H1 (cell line): ENCODE measurements around the gene ASF1A. TPM values are rescaled to one million over a fixed set of nuclear protein-coding genes. Genes with fewer than 3 reads are reported as not detected.

Experiments used
- CTCF ChIA-PET: fragments of 300-600 bp; sonication (Branson Sonifier 250); formaldehyde crosslinking; loops from one replicate; lab custom pipeline; 2021; ENCODE audit not compliant: partially characterized antibody; lab: Charles Lee
- POLR2A ChIA-PET: fragments of 300-600 bp; sonication (Branson Sonifier 250); formaldehyde crosslinking; loops from one replicate; lab custom pipeline; 2021; ENCODE audit warnings: inconsistent platforms; ENCODE audit not compliant: partially characterized antibody; lab: Charles Lee
- DNase-seq, 2 experiments: peaks; one replicate each; pipeline versions ENCODE4 v3.0.0 to v3.0.0-alpha.2; 2010 to 2022; ENCODE audit warnings: low spot score in 2 of 2, low read depth in 1 of 2, mixed read lengths in 1 of 2
- FAIRE-seq: peaks from 2 replicates; lab custom pipeline; 2011; peaks lifted over from hg19 to GRCh38; lab: Jason Lieb, UNC
- H2AFZ ChIP-seq: 2 replicates; pipeline ENCODE4 v1.8.1; 2012; ENCODE audit warnings: low read length, inconsistent platforms
- H2AK5ac ChIP-seq: 2 replicates; pipeline ENCODE4 v1.6.1; 2013; ENCODE audit warnings: low read depth, low read length
- H2BK120ac ChIP-seq: replicated peaks from 2 replicates; pipeline ENCODE3; 2013; ENCODE audit warnings: low read depth, low read length, inconsistent platforms
- H2BK12ac ChIP-seq: 2 replicates; pipeline ENCODE4 v1.6.1; 2013; ENCODE audit warnings: low read depth, low read length
- H2BK15ac ChIP-seq: 2 replicates; pipeline ENCODE4 v1.6.1; 2013; ENCODE audit warnings: low read length
- H2BK20ac ChIP-seq: 2 replicates; pipeline ENCODE4 v1.6.1; 2013; ENCODE audit warnings: low read length
- H2BK5ac ChIP-seq: 2 replicates; pipeline ENCODE4 v1.6.1; 2013; ENCODE audit warnings: low read depth, low read length
- H3K14ac ChIP-seq: 2 replicates; pipeline ENCODE4 v1.6.1; 2013; ENCODE audit warnings: inconsistent platforms; ENCODE audit not compliant: insufficient read length
- H3K18ac ChIP-seq: 2 replicates; pipeline ENCODE4 v1.6.1; 2013; ENCODE audit warnings: low read length; ENCODE audit errors: extremely low read depth
- H3K23ac ChIP-seq: 2 replicates; pipeline ENCODE4 v1.6.1; 2013; ENCODE audit warnings: inconsistent platforms; ENCODE audit not compliant: insufficient read length
- H3K23me2 ChIP-seq: 2 replicates; pipeline ENCODE4 v1.6.1; 2013; ENCODE audit warnings: low read depth, low read length
- H3K27ac ChIP-seq: 2 replicates; pipeline ENCODE4 v1.6.1; 2011; ENCODE audit warnings: low read depth, low read length, inconsistent platforms
- H3K27me3 ChIP-seq, 4 experiments: replicated peaks in 1 of 4; 1 replicate in 1 of 4; 2 replicates in 3 of 4; pipeline versions ENCODE4 v1.6.1 to v1.8.1; 2011 to 2013; ENCODE audit warnings: low read length in 3 of 4, mild to moderate bottlenecking in 3 of 4, inconsistent platforms in 2 of 4, mixed read lengths in 2 of 4, moderate library complexity in 1 of 4; ENCODE audit not compliant: control insufficient read depth in 3 of 4, insufficient read depth in 3 of 4; ENCODE audit errors: extremely low read depth in 1 of 4
- H3K36me3 ChIP-seq, 4 experiments: 2 replicates each; pipeline versions ENCODE4 v1.6.1 to v1.8.1; 2011 to 2013; ENCODE audit warnings: mild to moderate bottlenecking in 4 of 4, low read length in 3 of 4, moderate library complexity in 2 of 4, control low read depth in 1 of 4, inconsistent platforms in 1 of 4; ENCODE audit not compliant: insufficient read depth in 4 of 4, control insufficient read depth in 2 of 4
- H3K4ac ChIP-seq: replicated peaks from 2 replicates; pipeline ENCODE3; 2013; ENCODE audit warnings: low read length, low read depth, mixed read lengths, inconsistent platforms; ENCODE audit not compliant: insufficient read length
- H3K4me1 ChIP-seq, 4 experiments: replicated peaks in 1 of 4; 1 replicate in 1 of 4; 2 replicates in 3 of 4; pipeline versions ENCODE4 v1.6.1 to v1.8.1; 2011 to 2013; ENCODE audit warnings: low read length in 3 of 4, inconsistent platforms in 2 of 4, mixed read lengths in 1 of 4; ENCODE audit not compliant: insufficient read depth in 4 of 4, control insufficient read depth in 3 of 4
- H3K4me2 ChIP-seq, 2 experiments: 2 replicates each; pipeline versions ENCODE4 v1.6.1 to v1.8.1; 2011 to 2013; ENCODE audit warnings: low read depth in 2 of 2, low read length in 2 of 2, control low read depth in 1 of 2, inconsistent platforms in 1 of 2, mild to moderate bottlenecking in 1 of 2; ENCODE audit not compliant: insufficient read depth in 1 of 2
- H3K4me3 ChIP-seq, 4 experiments: fragments of 200-600, 300-600 bp in 1 of 4; sonication (generic), shearing (Covaris generic), sonication (Bioruptor Twin) in 1 of 4; 2 replicates each; pipeline versions ENCODE4 v1.5.1 to v1.8.1; 2011 to 2016; ENCODE audit warnings: low read length in 4 of 4, low read depth in 3 of 4, control low read depth in 2 of 4, inconsistent platforms in 2 of 4, mild to moderate bottlenecking in 2 of 4, mixed read lengths in 1 of 4, moderate library complexity in 1 of 4; ENCODE audit not compliant: insufficient read depth in 2 of 4; ENCODE audit errors: extremely low read depth in 1 of 4
- H3K56ac ChIP-seq: replicated peaks from 2 replicates; pipeline ENCODE3; 2013; ENCODE audit warnings: low read depth, mild to moderate bottlenecking, mixed read lengths, low read length, inconsistent platforms; ENCODE audit not compliant: insufficient read length
- H3K79me1 ChIP-seq: 2 replicates; pipeline ENCODE4 v1.6.1; 2013; ENCODE audit warnings: low read depth, low read length, control low read depth
- H3K79me2 ChIP-seq, 2 experiments: 2 replicates each; pipeline versions ENCODE4 v1.6.1 to v1.8.1; 2012 to 2013; ENCODE audit warnings: low read length in 2 of 2, mild to moderate bottlenecking in 2 of 2, inconsistent platforms in 1 of 2; ENCODE audit not compliant: insufficient read depth in 2 of 2, control insufficient read depth in 1 of 2
- H3K9ac ChIP-seq, 4 experiments: replicated peaks in 1 of 4; 1 replicate in 1 of 4; 2 replicates in 3 of 4; pipeline versions ENCODE4 v1.6.1 to v1.8.1; 2011 to 2013; ENCODE audit warnings: low read depth in 3 of 4, low read length in 3 of 4, control low read depth in 2 of 4, mild to moderate bottlenecking in 2 of 4, moderate library complexity in 2 of 4, inconsistent platforms in 1 of 4; ENCODE audit errors: extremely low read depth in 1 of 4
- H3K9me3 ChIP-seq, 2 experiments: 2 replicates each; pipeline versions ENCODE4 v1.6.1 to v1.8.1; 2012 to 2013; ENCODE audit warnings: mild to moderate bottlenecking in 2 of 2, moderate library complexity in 2 of 2, control low read depth in 1 of 2, inconsistent platforms in 1 of 2, low read depth in 1 of 2, low read length in 1 of 2, mixed read lengths in 1 of 2; ENCODE audit not compliant: insufficient read depth in 2 of 2
- H4K20me1 ChIP-seq, 2 experiments: replicated peaks in 1 of 2; 2 replicates each; pipeline versions ENCODE3 to v1.8.1; 2011 to 2013; ENCODE audit warnings: inconsistent platforms in 2 of 2, low read length in 2 of 2, mild to moderate bottlenecking in 1 of 2; ENCODE audit not compliant: insufficient read depth in 2 of 2, control insufficient read depth in 1 of 2
- H4K5ac ChIP-seq: 2 replicates; pipeline ENCODE4 v1.6.1; 2013; ENCODE audit warnings: low read length, low read depth, mixed read lengths, inconsistent platforms; ENCODE audit not compliant: insufficient read length
- H4K8ac ChIP-seq: 2 replicates; pipeline ENCODE4 v1.8.0; 2013; ENCODE audit warnings: mild to moderate bottlenecking, moderate library complexity, low read length, inconsistent platforms; ENCODE audit not compliant: insufficient read depth; ENCODE audit errors: extremely low read depth
- H4K91ac ChIP-seq: replicated peaks from 2 replicates; pipeline ENCODE3; 2013; ENCODE audit warnings: low read length, mixed read lengths, inconsistent platforms; ENCODE audit not compliant: insufficient read length
- MAX ChIP-seq: IDR thresholded peaks from 2 replicates; pipeline ENCODE4 v1.6.1; 2012; ENCODE audit warnings: inconsistent platforms
- NANOG ChIP-seq: IDR thresholded peaks from 2 replicates; pipeline ENCODE4 v1.6.1; 2011; ENCODE audit warnings: low read length, low read depth, mild to moderate bottlenecking, inconsistent platforms; ENCODE audit not compliant: insufficient read depth, poor library complexity, severe bottlenecking
- RBBP5 ChIP-seq: IDR thresholded peaks from 2 replicates; pipeline ENCODE4 v1.7.1; 2012; ENCODE audit warnings: low read depth, mild to moderate bottlenecking, inconsistent platforms, low read length, moderate library complexity, borderline replicate concordance
- RFX5 ChIP-seq: IDR thresholded peaks from 2 replicates; pipeline ENCODE4 v1.6.1; 2011; ENCODE audit warnings: low read depth, low read length, improper control_type of control experiment, borderline replicate concordance
- WGBS, 2 experiments: shearing (Covaris generic) in 1 of 2; methylation state at CpG; one replicate each; pipeline versions ENCODE4 v1.1.6 to v1.1.7; 2013 to 2015; ENCODE audit warnings: low lambda C conversion rate in 2 of 2, mixed read lengths in 2 of 2, inconsistent platforms in 1 of 2, low coverage in 1 of 2, missing lambda C conversion rate in 1 of 2; ENCODE audit not compliant: insufficient replicate concordance in 2 of 2, insufficient coverage in 1 of 2, insufficient read length in 1 of 2; ENCODE audit errors: extremely low coverage in 1 of 2, missing lambda C conversion rate in 1 of 2; 5-methylcytosine and 5-hydroxymethylcytosine counted together
- polyA plus RNA-seq, 7 experiments: library from polyadenylated mRNA; depleted of rRNA in 3 of 7; stranded (reverse) in 5 of 7; unstranded in 2 of 7; fragments of >200 nt in 5 of 7; fragments of 200-250 nt in 2 of 7; gene quantifications; 1 replicate in 5 of 7; 2 replicates in 1 of 7; 4 replicates in 1 of 7; pipeline versions ENCODE4 v1.2.1 to v1.2.3, GENCODE V29; 2011 to 2013; ENCODE audit warnings: missing spikeins in 2 of 7, mixed read lengths in 2 of 7
- total RNA-seq: library from RNA; stranded (reverse); fragmentation: NEBNext Ultra II Directional; extraction: Animal tissue kit (Norgen Biotek cat#: 25700); gene quantifications from 2 replicates; pipeline ENCODE4 v1.2.1, GENCODE V29; 2021

The ASF1A gene
- total and polyA plus RNA-seq, 2 of the 8 experiments (the other 6 are each of a cell fraction or from before 2014, with no cell fraction given) = 11.4 to 50.2 TPM

GRCh38 chr6:118882314-118882905 lies 11.5 kb upstream of the ASF1A start:
- no peak for DNase-seq
- H2BK120ac ChIP-seq = no peak overlapping the region
- H4K5ac ChIP-seq = no peak overlapping the region
- no peak overlapping the region for H3K4me3 ChIP-seq
- H2BK20ac ChIP-seq = peak overlapping the region; percentile 61
- peaks cover 0 to 6% (median 3%) of the 10 kb centered on the region in 4 experiments; a peak in 4 of 7 replicates for H3K4me1 ChIP-seq
- H3K79me2 ChIP-seq = no peaks in the 10 kb centered on the region; a peak in 1 of 4 replicates
- ChIA-PET CTCF (interaction anchor here (0.6 to 2.2 kb wide), 9 partner anchors 8 to 228 kb away, joined by 3 to 8 read pairs (median 4); no protein-coding TSS in a partner anchor), POLR2A (interaction anchor here (0.8 to 2.5 kb wide), 3 partner anchors 9 to 12 kb away, joined by 5 to 19 read pairs (median 8); partner anchors contain the start of gene ASF1A)
- H4K8ac ChIP-seq = no peak overlapping the region
- H3K23me2 ChIP-seq = no peaks in the 10 kb centered on the region
- H3K14ac ChIP-seq = no peak overlapping the region
- H3K56ac ChIP-seq = no peak overlapping the region
- H3K9me3 ChIP-seq = no peaks in the 10 kb centered on the region
- no peak overlapping the region for H3K9ac ChIP-seq
- peak overlapping the region in 1 of 2 experiments; percentile 20; a peak in 1 of 4 replicates for H3K4me2 ChIP-seq
- no peak overlapping the region for H3K27ac ChIP-seq
- peak overlapping the region; percentile 37; the same call in 1 of the 2 replicates for H2AFZ ChIP-seq
- peak overlapping the region; percentile 3; the same call in 1 of the 2 replicates for H3K18ac ChIP-seq
- 76% methylated on average over 4 of the region's 4 CpGs; no CpG with 5 or more reads in 1 of the 2 experiments for WGBS, 2 experiments
- H3K27me3 ChIP-seq = no peaks in the 10 kb centered on the region
- TF ChIP-seq RFX5 (no peak), RBBP5 (no peak), MAX (no peak), NANOG (no peak)
- TF ChIP-seq, all 59 proteins: peak for 0
- Histone ChIP-seq H2AK5ac (no peak overlapping the region; the same call in 1 of the 2 replicates), H2BK12ac (peak overlapping the region; percentile 75; the same call in 1 of the 2 replicates), H2BK15ac (peak overlapping the region; percentile 97; the same call in 1 of the 2 replicates), H2BK5ac (0 out of 2 replicates have a peak overlapping the region, but pooled peaks have one; percentile 16), H3K79me1 (no peaks in the 10 kb centered on the region; the same call in 1 of the 2 replicates), H3K36me3 (no peaks in the 10 kb centered on the region; a peak in 1 of 8 replicates), H3K23ac (no peak overlapping the region), H3K4ac (no peak overlapping the region), H4K91ac (no peak overlapping the region), H4K20me1 (no peaks in the 10 kb centered on the region)
- no peak for FAIRE-seq
